ENCODE results near the gene SDK1. TPM values are rescaled to one million over a fixed set of nuclear protein-coding genes. Genes with fewer than 3 reads are reported as not detected.

Gene SDK1
- total RNA-seq, 1 experiment from 2014 or later = 20.0 TPM

DNA sequence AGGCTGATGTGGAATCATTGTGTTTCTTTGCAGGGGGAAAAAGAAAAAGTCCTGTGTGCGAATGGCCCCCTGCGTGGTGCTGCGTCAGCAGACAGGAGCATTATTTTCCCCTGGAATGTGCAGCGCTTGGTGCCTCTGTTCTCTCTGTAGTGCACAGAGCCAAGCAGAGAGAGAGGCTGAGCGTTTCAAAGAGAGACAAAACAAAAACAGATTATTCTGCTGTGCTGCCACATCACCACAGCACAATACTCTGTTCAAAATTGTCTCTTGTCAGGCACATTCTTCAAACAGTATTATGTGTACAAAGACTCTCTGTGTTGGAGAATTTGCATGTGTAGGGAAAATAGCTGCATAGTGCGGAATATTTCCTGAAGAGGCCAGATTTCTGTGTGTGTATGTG lies 609.0 kb downstream of the SDK1 start:
- no TSS peak for BruUV-seq (replicated peaks)
- Mint-ChIP-seq H3K9me3 (ENCODE audit: low read depth, unreplicated experiment) (peaks cover 5% of the 10 kb centered on the region), H3K36me3 (ENCODE audit: insufficient read depth, unreplicated experiment) (no peaks in the 10 kb centered on the region), H3K27ac (ENCODE audit: unreplicated experiment) (no peak overlapping the region), H3K27me3 (ENCODE audit: unreplicated experiment) (no peaks in the 10 kb centered on the region), H3K4me3 (ENCODE audit: low read depth, unreplicated experiment) (no peak overlapping the region), H3K4me1 (ENCODE audit: low read depth, unreplicated experiment) (peaks cover 33% of the 10 kb centered on the region)
- DNase-seq = no peak
- intact Hi-C loops (cut with micrococcal nuclease; ENCODE audit: unreplicated experiment) = no loop called here
- TF ChIP-seq, protein P1, sequence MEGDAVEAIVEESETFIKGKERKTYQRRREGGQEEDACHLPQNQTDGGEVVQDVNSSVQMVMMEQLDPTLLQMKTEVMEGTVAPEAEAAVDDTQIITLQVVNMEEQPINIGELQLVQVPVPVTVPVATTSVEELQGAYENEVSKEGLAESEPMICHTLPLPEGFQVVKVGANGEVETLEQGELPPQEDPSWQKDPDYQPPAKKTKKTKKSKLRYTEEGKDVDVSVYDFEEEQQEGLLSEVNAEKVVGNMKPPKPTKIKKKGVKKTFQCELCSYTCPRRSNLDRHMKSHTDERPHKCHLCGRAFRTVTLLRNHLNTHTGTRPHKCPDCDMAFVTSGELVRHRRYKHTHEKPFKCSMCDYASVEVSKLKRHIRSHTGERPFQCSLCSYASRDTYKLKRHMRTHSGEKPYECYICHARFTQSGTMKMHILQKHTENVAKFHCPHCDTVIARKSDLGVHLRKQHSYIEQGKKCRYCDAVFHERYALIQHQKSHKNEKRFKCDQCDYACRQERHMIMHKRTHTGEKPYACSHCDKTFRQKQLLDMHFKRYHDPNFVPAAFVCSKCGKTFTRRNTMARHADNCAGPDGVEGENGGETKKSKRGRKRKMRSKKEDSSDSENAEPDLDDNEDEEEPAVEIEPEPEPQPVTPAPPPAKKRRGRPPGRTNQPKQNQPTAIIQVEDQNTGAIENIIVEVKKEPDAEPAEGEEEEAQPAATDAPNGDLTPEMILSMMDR (IDR thresholded peaks at IDR 0.05; ENCODE audit: unreplicated experiment) = no peak
- CTCF ChIA-PET = no interaction called here

DNA sequence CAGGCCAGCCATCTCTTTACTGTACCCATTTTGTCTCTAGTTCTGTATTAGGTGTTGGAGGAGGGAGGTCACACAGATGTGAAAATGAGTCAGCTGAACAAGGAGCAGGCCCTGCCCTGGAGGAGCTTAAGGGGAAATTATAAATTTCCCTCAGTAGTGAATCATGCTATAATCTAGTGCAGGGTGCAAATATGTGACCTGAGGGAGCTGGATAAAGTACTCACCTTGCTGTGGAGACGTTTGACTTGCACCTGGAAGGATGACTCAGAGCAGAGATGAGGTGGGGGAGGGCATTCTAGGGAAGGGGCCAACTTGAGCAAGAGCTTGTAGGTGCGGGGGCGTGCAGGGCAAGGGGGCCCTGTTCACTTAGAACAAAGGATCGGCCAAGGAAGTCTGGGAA lies 610.6 kb downstream of the SDK1 start:
- no peak overlapping the region for H3K4me3 Mint-ChIP-seq (ENCODE audit: low read depth, unreplicated experiment)
- H3K36me3 Mint-ChIP-seq (ENCODE audit: insufficient read depth, unreplicated experiment) = no peaks in the 10 kb centered on the region
- BruUV-seq (replicated peaks) = no TSS peak
- TF ChIP-seq, protein P1 (IDR thresholded peaks at IDR 0.05; ENCODE audit: unreplicated experiment) = no peak
- peaks cover 5% of the 10 kb centered on the region for H3K9me3 Mint-ChIP-seq (ENCODE audit: low read depth, unreplicated experiment)
- H3K27ac Mint-ChIP-seq (ENCODE audit: unreplicated experiment) = peak overlapping the region; percentile 7
- H3K27me3 Mint-ChIP-seq (ENCODE audit: unreplicated experiment) = no peaks in the 10 kb centered on the region
- peaks cover 46% of the 10 kb centered on the region for H3K4me1 Mint-ChIP-seq (ENCODE audit: low read depth, unreplicated experiment)
- DNase-seq = peak; percentile 58
- CTCF ChIA-PET = interaction anchor here (0.7 to 1.0 kb wide), 2 partner anchors 9 to 13 kb away, joined by 3 to 4 read pairs; no protein-coding TSS in a partner anchor
- intact Hi-C loops (cut with micrococcal nuclease; ENCODE audit: unreplicated experiment) = no loop called here

DNA sequence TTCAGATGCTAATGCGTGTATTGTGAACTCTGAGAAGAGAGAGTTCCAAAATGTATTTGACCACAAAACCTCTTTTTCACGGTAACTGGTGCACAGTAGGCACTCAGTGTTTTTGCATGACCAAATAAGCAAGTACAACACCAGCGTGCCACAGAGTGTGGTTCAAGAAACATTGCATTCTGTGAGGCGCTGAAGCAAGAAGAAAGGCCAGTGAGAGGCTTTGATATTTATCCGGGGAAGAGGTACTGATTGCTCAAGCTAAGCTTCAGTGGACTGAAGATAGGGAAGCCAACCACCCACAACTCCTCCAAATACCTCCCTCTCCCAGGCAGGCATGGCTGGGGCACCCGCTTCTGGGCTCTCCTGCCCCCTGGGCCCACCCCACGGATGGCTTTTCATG lies 611.2 kb downstream of the SDK1 start:
- Mint-ChIP-seq H3K9me3 (ENCODE audit: low read depth, unreplicated experiment) (peaks cover 5% of the 10 kb centered on the region), H3K27ac (ENCODE audit: unreplicated experiment) (peak overlapping the region; percentile 7), H3K27me3 (ENCODE audit: unreplicated experiment) (no peaks in the 10 kb centered on the region), H3K4me3 (ENCODE audit: low read depth, unreplicated experiment) (no peak overlapping the region), H3K36me3 (ENCODE audit: insufficient read depth, unreplicated experiment) (no peaks in the 10 kb centered on the region), H3K4me1 (ENCODE audit: low read depth, unreplicated experiment) (peaks cover 52% of the 10 kb centered on the region)
- CTCF ChIA-PET = interaction anchor here (0.7 kb wide), 1 partner anchor 12 kb away, joined by 3 read pairs; no protein-coding TSS in a partner anchor
- no peak for DNase-seq
- TF ChIP-seq, protein P1 (IDR thresholded peaks at IDR 0.05; ENCODE audit: unreplicated experiment) = no peak
- intact Hi-C loops (cut with micrococcal nuclease; ENCODE audit: unreplicated experiment) = no loop called here
- BruUV-seq (replicated peaks) = no TSS peak

DNA sequence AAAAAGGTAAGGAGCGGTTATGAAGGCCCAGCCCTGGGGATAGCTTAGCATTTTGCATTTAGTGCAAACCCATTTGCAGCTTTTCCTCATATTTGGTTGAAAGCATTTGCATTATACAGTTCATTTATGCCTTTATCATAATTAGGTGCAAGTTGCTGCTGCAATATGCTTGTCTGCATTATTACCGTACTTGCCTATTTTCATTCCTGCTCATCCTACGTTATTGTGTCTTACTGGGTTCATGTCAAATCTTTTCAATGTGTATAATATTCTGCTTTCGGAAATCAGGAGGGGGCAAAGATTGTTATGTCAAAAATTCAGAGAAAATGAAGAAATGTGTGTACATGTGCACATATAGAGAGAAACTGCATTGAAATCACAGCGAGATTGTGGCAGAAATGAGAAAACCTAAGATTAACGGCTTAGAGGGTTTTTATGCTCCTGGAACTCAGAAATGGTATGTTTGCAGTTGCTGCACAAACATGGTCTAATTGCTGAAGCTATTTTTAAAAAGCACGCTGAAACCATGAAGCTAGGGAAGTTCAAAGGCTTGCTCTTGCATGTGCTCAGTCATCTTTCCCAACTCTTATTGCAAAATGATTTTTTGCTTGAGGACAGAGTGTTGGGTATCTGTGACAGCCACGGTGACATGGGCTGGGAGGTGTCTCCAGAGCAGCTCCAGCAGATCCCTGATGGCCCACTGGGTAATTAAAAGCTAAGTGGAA lies 613.2 kb downstream of the SDK1 start:
- no TSS peak for BruUV-seq (replicated peaks)
- Mint-ChIP-seq H3K36me3 (ENCODE audit: insufficient read depth, unreplicated experiment) (no peaks in the 10 kb centered on the region), H3K4me1 (ENCODE audit: low read depth, unreplicated experiment) (peaks cover 56% of the 10 kb centered on the region), H3K4me3 (ENCODE audit: low read depth, unreplicated experiment) (no peak overlapping the region), H3K27me3 (ENCODE audit: unreplicated experiment) (no peaks in the 10 kb centered on the region), H3K9me3 (ENCODE audit: low read depth, unreplicated experiment) (peaks cover 5% of the 10 kb centered on the region), H3K27ac (ENCODE audit: unreplicated experiment) (no peak overlapping the region)
- DNase-seq = no peak
- intact Hi-C loops (cut with micrococcal nuclease; ENCODE audit: unreplicated experiment) = no loop called here
- CTCF ChIA-PET = no interaction called here
- TF ChIP-seq, protein P1 (IDR thresholded peaks at IDR 0.05; ENCODE audit: unreplicated experiment) = no peak
